Rectal smooth muscle tissue (tissue), 1 donor: ENCODE results near the gene RAP1GDS1.

Source experiments
- H3K27ac ChIP-seq: one replicate; pipeline ENCODE4 v1.7.0; 2013; ENCODE audit warnings: low read depth, low read length, inconsistent platforms
- H3K27me3 ChIP-seq: one replicate; pipeline ENCODE4 v1.7.0; 2013; ENCODE audit warnings: low read length; ENCODE audit not compliant: control insufficient read depth, insufficient read depth
- H3K36me3 ChIP-seq: one replicate; pipeline ENCODE4 v1.7.0; 2013; ENCODE audit warnings: low read length; ENCODE audit not compliant: control insufficient read depth, insufficient read depth
- H3K4me1 ChIP-seq: one replicate; pipeline ENCODE4 v1.7.0; 2013; ENCODE audit warnings: low read length; ENCODE audit not compliant: control insufficient read depth, insufficient read depth
- H3K4me3 ChIP-seq: one replicate; pipeline ENCODE4 v1.7.0; 2013; ENCODE audit warnings: low read length
- H3K9ac ChIP-seq: one replicate; pipeline ENCODE4 v1.7.0; 2013; ENCODE audit warnings: low read length

Gene RAP1GDS1, protein sequence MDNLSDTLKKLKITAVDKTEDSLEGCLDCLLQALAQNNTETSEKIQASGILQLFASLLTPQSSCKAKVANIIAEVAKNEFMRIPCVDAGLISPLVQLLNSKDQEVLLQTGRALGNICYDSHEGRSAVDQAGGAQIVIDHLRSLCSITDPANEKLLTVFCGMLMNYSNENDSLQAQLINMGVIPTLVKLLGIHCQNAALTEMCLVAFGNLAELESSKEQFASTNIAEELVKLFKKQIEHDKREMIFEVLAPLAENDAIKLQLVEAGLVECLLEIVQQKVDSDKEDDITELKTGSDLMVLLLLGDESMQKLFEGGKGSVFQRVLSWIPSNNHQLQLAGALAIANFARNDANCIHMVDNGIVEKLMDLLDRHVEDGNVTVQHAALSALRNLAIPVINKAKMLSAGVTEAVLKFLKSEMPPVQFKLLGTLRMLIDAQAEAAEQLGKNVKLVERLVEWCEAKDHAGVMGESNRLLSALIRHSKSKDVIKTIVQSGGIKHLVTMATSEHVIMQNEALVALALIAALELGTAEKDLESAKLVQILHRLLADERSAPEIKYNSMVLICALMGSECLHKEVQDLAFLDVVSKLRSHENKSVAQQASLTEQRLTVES

DNA sequence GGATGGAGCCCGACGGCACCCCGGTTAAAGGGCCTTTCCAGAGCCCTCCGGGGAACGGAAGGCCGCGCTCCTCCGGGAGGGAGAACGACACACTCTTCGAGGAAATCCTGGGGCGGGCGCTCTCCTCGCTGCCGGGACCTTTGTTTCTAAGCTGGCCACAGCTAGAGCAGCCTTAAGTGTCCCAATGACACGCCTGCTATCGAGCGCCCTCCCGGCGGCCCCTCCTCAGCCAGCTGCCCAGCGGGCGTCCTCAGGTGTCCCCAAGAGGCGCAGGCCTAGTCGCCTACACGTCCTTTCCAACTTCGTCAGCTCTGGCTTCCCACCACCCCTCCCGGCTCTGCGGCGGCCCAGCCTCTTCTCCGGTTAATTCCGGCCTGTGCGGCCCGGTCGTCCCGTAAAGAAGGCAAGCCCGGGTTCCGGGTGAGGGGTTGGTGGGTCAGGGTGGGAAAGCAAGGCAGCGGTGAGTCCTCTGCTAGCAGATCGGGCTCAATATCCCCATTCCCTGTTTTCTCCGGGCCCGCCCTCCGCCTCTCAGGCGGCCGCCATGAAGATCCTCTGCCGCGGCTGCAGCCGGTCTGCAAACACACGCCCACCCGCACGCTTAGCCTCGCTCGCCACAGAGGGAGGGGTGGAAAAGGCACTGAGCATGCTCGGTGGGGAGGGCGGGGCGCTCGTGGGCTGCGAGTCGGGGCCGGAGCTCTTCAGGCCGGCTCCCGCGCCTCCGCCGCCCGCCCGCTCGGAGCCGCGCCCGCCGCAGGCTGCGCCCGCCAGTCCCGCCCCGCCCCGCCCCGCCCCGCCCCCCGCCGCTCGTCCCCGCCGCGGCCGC is at the start of gene RAP1GDS1:
TSS of gene RAP1GDS1 (plus strand) at position 806 of the 826 bp plus-strand sequence. CDS start 182 bp downstream, outside the sequence.
- H3K4me1 ChIP-seq, result peaks cover 6% of the 10 kb centered on the region
- H3K4me3 ChIP-seq, result peak within 1 kb of the TSS; percentile 90
- peak within 1 kb of the TSS; percentile 99 for H3K27ac ChIP-seq
- H3K27me3 ChIP-seq, result no peaks in the 10 kb centered on the region
- H3K9ac ChIP-seq, result peak within 1 kb of the TSS; percentile 95
- no peaks in the 10 kb centered on the region for H3K36me3 ChIP-seq

DNA sequence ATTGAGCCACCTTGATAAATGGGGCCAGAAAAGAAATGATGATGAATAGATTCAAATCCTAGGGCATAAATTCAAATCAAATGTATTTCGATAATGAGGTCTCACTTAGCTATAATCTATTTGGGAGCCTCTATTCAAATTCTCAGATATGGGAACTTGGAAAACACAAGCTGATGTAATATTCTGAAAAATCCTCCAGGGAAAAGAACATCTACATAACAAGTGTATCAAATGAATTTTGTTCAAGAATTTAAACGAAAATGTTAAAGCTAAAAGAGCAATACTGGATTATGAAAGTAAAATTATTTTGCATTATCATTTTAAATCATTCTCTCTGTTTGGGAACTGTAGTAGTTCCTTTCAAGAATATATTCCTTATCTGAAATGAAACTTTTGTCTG is 38.9 kb upstream of the RAP1GDS1 start:
- Histone ChIP-seq H3K4me3 (no peak overlapping the region), H3K36me3 (no peaks in the 10 kb centered on the region), H3K9ac (no peak overlapping the region), H3K27me3 (no peaks in the 10 kb centered on the region), H3K27ac (no peak overlapping the region), H3K4me1 (no peaks in the 10 kb centered on the region)

DNA sequence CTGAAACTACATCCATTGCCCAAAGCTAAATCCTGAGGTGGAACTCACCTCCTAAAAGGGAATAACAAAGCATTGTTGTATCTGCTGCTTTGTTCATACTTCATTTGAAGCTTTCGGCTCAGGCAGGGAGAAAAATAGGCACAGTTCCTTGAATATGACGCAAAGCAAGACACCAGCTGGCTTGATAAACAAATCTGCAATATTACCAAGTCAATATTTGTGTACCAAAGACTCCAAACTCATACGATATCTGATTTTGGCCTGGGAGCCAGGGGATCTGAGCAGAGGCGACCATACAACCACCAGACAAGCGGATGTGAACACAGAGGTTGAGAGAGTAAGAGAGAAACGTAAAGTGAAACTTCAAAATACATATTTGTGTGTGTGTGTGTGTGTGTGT is 34.8 kb upstream of the RAP1GDS1 start:
- Histone ChIP-seq H3K4me1 (no peaks in the 10 kb centered on the region), H3K27me3 (no peaks in the 10 kb centered on the region), H3K36me3 (no peaks in the 10 kb centered on the region), H3K27ac (no peak overlapping the region), H3K9ac (no peak overlapping the region), H3K4me3 (no peak overlapping the region)

DNA sequence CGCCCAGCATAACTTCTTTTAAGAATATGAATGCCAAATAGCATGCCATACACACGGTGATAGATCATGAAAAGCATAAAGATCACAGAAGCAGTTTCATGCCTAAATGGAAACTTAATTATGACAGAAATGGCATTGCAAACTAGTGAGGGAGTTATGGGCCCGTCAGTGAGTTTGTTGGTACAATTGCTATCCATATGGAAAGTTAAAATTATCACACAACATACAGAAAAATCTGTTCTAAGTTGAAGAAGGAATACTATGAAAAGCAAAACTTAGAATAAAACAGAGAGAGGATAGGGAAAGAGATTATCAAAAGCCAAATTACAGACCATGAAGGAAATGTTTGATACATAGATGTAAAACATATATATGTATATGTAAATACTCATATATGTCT is 30.2 kb upstream of the RAP1GDS1 start:
- no peak overlapping the region for H3K27ac ChIP-seq
- no peaks in the 10 kb centered on the region for H3K36me3 ChIP-seq
- H3K9ac ChIP-seq, result no peak overlapping the region
- no peaks in the 10 kb centered on the region for H3K27me3 ChIP-seq
- no peaks in the 10 kb centered on the region for H3K4me1 ChIP-seq
- H3K4me3 ChIP-seq, result no peak overlapping the region

DNA sequence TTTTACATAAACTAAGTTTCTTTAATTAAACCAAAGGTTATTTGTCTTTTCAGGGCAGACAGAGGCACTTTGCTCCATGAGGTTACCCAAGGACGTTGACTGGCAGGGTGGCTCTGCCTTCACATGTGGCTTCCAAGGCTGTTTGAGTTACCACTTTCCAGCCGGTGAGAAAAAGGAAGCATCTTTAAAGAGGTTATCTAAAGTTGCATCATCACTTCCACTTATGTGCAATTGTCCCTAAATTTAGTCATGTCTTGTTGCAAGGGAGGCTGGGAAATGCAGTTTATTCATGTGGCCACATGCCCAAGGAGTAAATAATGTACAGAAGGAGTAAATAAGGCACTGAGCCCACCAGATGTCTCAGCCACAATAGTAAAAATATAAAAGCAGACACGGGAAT is 29.0 kb upstream of the RAP1GDS1 start:
- Histone ChIP-seq H3K27ac (no peak overlapping the region), H3K4me3 (no peak overlapping the region), H3K36me3 (no peaks in the 10 kb centered on the region), H3K9ac (no peak overlapping the region), H3K4me1 (no peaks in the 10 kb centered on the region), H3K27me3 (no peaks in the 10 kb centered on the region)

DNA sequence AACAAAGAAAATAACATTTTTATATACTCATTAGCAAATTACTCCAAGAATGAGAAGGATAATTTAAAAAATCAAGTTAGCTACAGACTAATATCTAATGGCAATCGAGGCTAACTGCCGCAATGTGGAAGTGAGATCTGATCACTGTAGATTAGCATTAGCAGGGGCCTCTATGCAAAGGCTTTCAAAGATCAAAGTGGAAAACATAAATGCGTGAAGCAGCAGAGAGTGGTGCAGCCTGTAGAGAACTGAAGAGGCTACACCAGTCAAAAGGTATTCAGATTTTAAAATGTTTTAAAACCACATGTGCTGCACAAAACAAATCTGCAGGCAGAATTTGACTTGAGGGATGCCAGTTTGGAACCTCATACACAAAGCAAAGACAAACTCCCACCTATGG is 24.0 kb upstream of the RAP1GDS1 start:
- no peak overlapping the region for H3K9ac ChIP-seq
- H3K36me3 ChIP-seq, result no peaks in the 10 kb centered on the region
- H3K4me3 ChIP-seq, result no peak overlapping the region
- no peaks in the 10 kb centered on the region for H3K4me1 ChIP-seq
- H3K27me3 ChIP-seq, result no peaks in the 10 kb centered on the region
- H3K27ac ChIP-seq, result no peak overlapping the region

DNA sequence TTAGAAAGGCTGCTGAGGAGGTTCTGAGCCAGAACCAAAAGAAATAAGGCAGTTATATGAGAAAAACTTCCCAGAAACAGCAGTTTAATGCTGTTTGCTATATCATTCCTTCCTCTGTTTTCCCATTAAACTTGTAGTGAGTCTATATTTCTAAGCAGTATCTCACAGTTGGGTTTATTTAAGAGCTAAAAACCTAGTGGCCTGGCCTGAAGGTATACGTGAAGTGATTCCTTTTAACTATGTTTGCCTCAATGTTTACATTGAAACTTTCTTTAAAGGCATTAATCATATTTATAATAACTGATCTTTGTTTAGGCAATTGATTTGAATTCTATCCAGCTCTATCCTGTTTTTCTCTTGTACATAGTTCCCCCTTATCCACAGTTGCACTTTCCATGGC is 19.1 kb upstream of the RAP1GDS1 start:
- no peak overlapping the region for H3K4me3 ChIP-seq
- H3K27me3 ChIP-seq, result no peaks in the 10 kb centered on the region
- H3K36me3 ChIP-seq, result no peaks in the 10 kb centered on the region
- no peaks in the 10 kb centered on the region for H3K4me1 ChIP-seq
- H3K9ac ChIP-seq, result no peak overlapping the region
- no peak overlapping the region for H3K27ac ChIP-seq

DNA sequence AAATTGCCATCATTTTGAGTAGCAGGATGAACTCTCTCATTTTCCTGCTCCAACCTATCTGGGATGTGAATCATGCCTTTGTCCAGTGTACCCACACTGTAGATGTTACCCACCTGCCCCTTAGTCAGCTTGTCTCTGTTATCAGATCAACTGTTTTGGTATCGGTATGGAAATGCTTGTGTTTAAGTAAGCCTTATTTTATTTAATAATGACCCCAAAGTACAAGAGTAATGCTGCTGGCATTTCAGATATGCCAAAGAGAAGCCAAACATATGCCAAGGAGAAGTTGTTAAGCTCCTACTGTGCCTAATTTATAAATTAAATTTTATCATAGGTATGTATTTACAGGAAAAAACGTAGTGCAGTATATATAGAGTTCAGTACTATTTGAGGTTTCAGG is 18.6 kb upstream of the RAP1GDS1 start:
- H3K4me3 ChIP-seq, result no peak overlapping the region
- H3K36me3 ChIP-seq, result no peaks in the 10 kb centered on the region
- H3K27me3 ChIP-seq, result no peaks in the 10 kb centered on the region
- no peaks in the 10 kb centered on the region for H3K4me1 ChIP-seq
- H3K9ac ChIP-seq, result no peak overlapping the region
- no peak overlapping the region for H3K27ac ChIP-seq

DNA sequence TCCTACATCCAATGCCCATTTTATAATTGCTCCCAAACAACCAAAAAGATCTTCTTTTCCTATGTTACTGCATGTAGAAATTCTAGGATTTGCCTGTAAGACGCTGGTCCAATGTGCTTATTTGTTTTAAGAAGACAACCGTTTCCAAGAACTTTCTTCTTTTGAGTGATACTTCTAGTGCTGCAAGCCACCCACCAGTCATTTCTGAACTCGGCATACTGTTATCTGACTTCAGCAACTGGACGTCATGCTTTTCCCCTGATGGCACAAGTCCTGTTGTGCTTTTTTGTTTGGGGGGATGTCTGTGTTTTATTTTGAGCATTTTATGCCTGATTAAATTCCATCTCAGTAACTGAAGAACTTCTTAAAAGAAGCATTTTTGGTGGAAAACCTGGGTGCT is 16.0 kb upstream of the RAP1GDS1 start:
- Histone ChIP-seq H3K4me1 (no peaks in the 10 kb centered on the region), H3K27ac (no peak overlapping the region), H3K36me3 (no peaks in the 10 kb centered on the region), H3K9ac (no peak overlapping the region), H3K27me3 (no peaks in the 10 kb centered on the region), H3K4me3 (no peak overlapping the region)

DNA sequence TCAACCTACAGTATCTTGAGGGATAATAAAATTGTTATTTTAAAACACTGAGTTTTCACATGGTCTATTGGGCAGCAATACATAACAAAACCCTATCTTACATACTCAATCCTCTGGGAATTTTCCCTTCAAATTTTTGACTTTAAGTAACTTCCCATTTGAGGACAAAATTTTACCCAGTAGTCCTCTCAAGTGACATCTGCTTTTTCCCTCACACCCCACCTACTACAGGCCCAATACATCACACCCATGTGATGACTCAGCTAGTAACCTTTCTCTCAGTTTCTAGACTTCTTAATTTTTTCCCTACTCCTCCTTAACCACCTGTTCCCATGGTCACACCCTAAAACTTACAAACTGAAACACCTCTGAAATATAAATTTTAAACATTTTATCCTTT is 12.2 kb upstream of the RAP1GDS1 start:
- Histone ChIP-seq H3K4me3 (no peak overlapping the region), H3K36me3 (no peaks in the 10 kb centered on the region), H3K27me3 (no peaks in the 10 kb centered on the region), H3K9ac (no peak overlapping the region), H3K4me1 (no peaks in the 10 kb centered on the region), H3K27ac (no peak overlapping the region)

DNA sequence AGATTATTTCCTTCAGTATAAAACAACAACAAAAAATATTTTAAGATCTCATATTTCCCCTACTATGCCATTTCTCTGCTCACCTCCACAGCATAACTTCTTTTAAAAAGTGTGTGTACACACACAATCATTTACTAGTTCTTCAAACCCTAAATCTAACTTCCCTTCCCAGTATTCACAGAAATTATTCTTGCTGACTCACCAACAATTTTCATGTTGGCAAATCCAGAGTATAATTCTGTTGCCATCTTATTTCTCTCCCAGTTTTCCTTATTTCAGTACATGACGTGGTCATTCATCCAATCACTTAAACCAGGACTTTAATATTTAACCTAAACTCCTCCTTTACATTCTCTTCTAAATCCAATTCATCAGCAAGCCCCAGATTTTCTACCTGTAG is 11.4 kb upstream of the RAP1GDS1 start:
- Histone ChIP-seq H3K9ac (no peak overlapping the region), H3K36me3 (no peaks in the 10 kb centered on the region), H3K4me3 (no peak overlapping the region), H3K27me3 (no peaks in the 10 kb centered on the region), H3K4me1 (no peaks in the 10 kb centered on the region), H3K27ac (no peak overlapping the region)

DNA sequence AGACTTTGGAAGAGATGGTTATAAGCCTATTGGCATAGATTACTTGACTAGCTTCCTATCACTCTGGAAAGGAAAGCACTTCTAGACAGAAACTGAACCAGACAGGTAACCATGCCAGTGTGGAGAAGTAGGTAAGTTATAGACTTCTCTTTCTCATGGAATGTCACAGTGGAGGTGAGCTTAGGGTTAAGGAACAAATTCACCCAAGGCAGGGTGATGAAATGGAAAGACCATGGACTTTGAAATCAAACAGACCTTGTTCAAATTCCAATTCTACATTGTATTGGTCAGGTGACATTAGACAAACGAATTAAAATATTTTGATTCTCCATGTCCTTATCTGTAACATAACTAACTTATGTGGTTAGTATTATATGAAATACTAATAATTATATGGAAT is 7.7 kb upstream of the RAP1GDS1 start:
- no peaks in the 10 kb centered on the region for H3K36me3 ChIP-seq
- H3K4me1 ChIP-seq, result no peaks in the 10 kb centered on the region
- H3K9ac ChIP-seq, result no peak overlapping the region
- no peaks in the 10 kb centered on the region for H3K27me3 ChIP-seq
- H3K27ac ChIP-seq, result no peak overlapping the region
- no peak overlapping the region for H3K4me3 ChIP-seq
